MCF 10A (cell line): Measurements from ENCODE around the gene GFM1. TPM values are rescaled to one million over a fixed set of nuclear protein-coding genes. Genes with fewer than 3 reads are reported as not detected.

ENCODE experiments used
- BruUV-seq: library from RNA; stranded (reverse); fragments of 400-500 nt; replicated peaks from 2 replicates; lab custom pipeline; 2021; lab: Mats Ljungman, UMichigan
- CTCF ChIA-PET: fragments of 300-600 bp; sonication (Branson Sonifier 250); formaldehyde crosslinking; extraction: SDS; loops from one replicate; lab custom pipeline; 2021; ENCODE audit warnings: antibody characterized with exemption, inconsistent platforms; lab: Yijun Ruan, JAX
- POLR2A ChIA-PET: fragments of 300-600, 350-650 bp; sonication (Branson Sonifier 250); formaldehyde crosslinking; extraction: SDS; loops from one replicate; lab custom pipeline; 2020; ENCODE audit warnings: antibody characterized with exemption, inconsistent platforms; lab: Yijun Ruan, JAX
- DNase-seq: peaks from one replicate; pipeline ENCODE4 v3.0.0-alpha.2; 2018; ENCODE audit not compliant: unreplicated experiment
- H3K27ac Mint-ChIP-seq: one replicate; pipeline ENCODE4 v1.8.0; 2022; ENCODE audit warnings: mild to moderate bottlenecking, low read depth, mixed read lengths; ENCODE audit not compliant: unreplicated experiment
- H3K27me3 Mint-ChIP-seq: one replicate; pipeline ENCODE4 v1.8.0; 2022; ENCODE audit warnings: mixed read lengths; ENCODE audit not compliant: insufficient read depth, unreplicated experiment
- H3K36me3 Mint-ChIP-seq: one replicate; pipeline ENCODE4 v1.8.0; 2022; ENCODE audit warnings: mild to moderate bottlenecking, moderate library complexity, mixed read lengths; ENCODE audit not compliant: insufficient read depth, unreplicated experiment
- H3K4me1 Mint-ChIP-seq: one replicate; pipeline ENCODE4 v1.8.0; 2022; ENCODE audit warnings: mixed read lengths; ENCODE audit not compliant: insufficient read depth, unreplicated experiment
- H3K4me3 Mint-ChIP-seq: one replicate; pipeline ENCODE4 v1.8.0; 2022; ENCODE audit warnings: mild to moderate bottlenecking, moderate library complexity, mixed read lengths; ENCODE audit not compliant: unreplicated experiment
- H3K9me3 Mint-ChIP-seq: one replicate; pipeline ENCODE4 v1.8.0; 2022; ENCODE audit warnings: mixed read lengths; ENCODE audit not compliant: unreplicated experiment
- intact Hi-C: fragments of 100-400 bp; cut with micrococcal nuclease; formaldehyde crosslinking; loops from 2 replicates; pipeline ENCODE4 v1.14.1; 2022
- total RNA-seq: library from RNA; stranded (reverse); gene quantifications from 2 replicates; pipeline ENCODE4 v1.2.3, GENCODE V29; 2022
- TF ChIP-seq, protein P1 (sequence below): fragments of 200-600 bp; IDR thresholded peaks from one replicate; pipeline ENCODE4 v1.8.0; 2022; ENCODE audit warnings: antibody characterized with exemption, mild to moderate bottlenecking; ENCODE audit not compliant: unreplicated experiment

Gene GFM1
- total RNA-seq, 1 experiment from 2014 or later: 53.9 TPM

DNA sequence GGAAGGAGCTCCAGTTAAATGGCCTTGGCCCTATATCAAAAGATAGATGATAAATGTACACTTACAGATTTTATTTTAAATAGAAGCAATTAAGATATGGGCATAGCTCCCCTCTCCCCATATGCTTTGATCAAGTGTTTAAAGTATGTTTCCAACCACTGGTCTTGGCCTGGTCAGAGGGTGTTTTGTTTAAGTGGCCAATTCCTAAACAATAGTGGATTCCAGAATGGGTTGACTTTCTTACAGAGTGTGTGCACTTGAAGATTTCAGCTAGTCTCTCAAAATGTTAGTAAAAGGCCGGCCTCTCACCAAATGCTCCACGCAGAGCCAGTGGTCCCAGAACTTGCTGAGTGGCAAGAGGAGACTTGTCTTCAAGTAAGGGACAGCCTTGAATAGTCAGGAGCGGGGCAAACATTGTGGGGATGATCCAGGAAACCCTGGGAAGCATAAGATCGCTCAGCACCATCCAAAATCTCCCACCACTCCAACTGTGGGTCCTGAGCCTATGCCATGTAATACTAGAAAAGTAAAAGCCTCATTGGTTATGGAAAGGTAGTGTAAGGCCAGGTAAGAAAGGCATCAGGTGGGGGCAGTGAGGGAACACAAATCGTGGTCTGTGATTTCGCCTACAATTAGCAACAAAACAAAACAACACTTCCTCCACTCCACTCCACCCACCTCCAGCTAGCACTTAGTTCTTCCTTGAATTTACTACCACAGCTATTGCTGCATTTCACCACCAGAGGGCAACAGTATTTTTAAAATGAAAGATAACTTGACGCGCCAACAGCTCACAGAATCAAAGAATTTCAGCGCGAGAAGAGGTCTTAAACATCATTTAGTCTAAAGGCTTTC, 83.1 kb downstream of the GFM1 start:
- no peaks in the 10 kb centered on the region for H3K9me3 Mint-ChIP-seq
- H3K4me1 Mint-ChIP-seq: peaks cover 11% of the 10 kb centered on the region
- ChIA-PET CTCF (interaction anchor here (0.7 to 7.2 kb wide), 43 partner anchors 9 to 1217 kb away, joined by 3 to 238 read pairs (median 5); partner anchors contain the start of genes GFM1 and MFSD1), POLR2A (interaction anchor here (0.6 to 3.4 kb wide), 8 partner anchors 62 to 1080 kb away, joined by 3 to 13 read pairs (median 3); partner anchors contain the start of gene MFSD1)
- BruUV-seq: no TSS peak
- no peaks in the 10 kb centered on the region for H3K36me3 Mint-ChIP-seq
- H3K4me3 Mint-ChIP-seq: peak overlapping the region; percentile 38
- peak; percentile 72 for DNase-seq
- intact Hi-C loops: loop anchor here (1.0 to 5.0 kb wide), 3 partner anchors 55 to 70 kb away; partner anchors contain the start of gene LXN
- H3K27ac Mint-ChIP-seq: no peak overlapping the region
- TF ChIP-seq, protein P1, sequence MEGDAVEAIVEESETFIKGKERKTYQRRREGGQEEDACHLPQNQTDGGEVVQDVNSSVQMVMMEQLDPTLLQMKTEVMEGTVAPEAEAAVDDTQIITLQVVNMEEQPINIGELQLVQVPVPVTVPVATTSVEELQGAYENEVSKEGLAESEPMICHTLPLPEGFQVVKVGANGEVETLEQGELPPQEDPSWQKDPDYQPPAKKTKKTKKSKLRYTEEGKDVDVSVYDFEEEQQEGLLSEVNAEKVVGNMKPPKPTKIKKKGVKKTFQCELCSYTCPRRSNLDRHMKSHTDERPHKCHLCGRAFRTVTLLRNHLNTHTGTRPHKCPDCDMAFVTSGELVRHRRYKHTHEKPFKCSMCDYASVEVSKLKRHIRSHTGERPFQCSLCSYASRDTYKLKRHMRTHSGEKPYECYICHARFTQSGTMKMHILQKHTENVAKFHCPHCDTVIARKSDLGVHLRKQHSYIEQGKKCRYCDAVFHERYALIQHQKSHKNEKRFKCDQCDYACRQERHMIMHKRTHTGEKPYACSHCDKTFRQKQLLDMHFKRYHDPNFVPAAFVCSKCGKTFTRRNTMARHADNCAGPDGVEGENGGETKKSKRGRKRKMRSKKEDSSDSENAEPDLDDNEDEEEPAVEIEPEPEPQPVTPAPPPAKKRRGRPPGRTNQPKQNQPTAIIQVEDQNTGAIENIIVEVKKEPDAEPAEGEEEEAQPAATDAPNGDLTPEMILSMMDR: peak; percentile 47
- H3K27me3 Mint-ChIP-seq: no peaks in the 10 kb centered on the region

DNA sequence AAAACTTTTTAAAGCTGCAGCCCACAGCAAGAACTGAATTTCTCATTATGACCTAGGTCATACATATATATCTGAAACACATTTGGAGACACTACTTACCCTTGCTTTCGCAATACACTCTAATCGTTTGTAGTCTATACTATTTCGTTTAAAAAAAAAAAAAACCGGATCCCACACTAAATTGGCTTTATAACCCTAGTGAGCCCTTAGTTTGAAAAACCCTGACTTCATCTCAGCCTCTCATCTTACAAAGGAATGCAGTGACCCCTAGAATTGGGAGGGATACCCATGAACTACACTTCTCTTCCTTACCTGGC, 83.7 kb downstream of the GFM1 start:
- ChIA-PET POLR2A (interaction anchor here (0.6 to 3.4 kb wide), 8 partner anchors 62 to 1079 kb away, joined by 3 to 13 read pairs (median 3); partner anchors contain the start of gene MFSD1), CTCF (interaction anchor here (0.7 to 7.2 kb wide), 34 partner anchors 9 to 918 kb away, joined by 3 to 238 read pairs (median 6); partner anchors contain the start of genes GFM1 and MFSD1)
- TF ChIP-seq, protein P1: no peak
- BruUV-seq: no TSS peak
- intact Hi-C loops: loop anchor here (5.0 kb wide), 2 partner anchors 56 to 71 kb away; partner anchors contain the start of gene LXN
- Mint-ChIP-seq H3K27me3 (no peaks in the 10 kb centered on the region), H3K36me3 (no peaks in the 10 kb centered on the region), H3K27ac (no peak overlapping the region), H3K4me3 (peak overlapping the region; percentile 38), H3K9me3 (no peaks in the 10 kb centered on the region), H3K4me1 (peaks cover 11% of the 10 kb centered on the region)
- DNase-seq: no peak

DNA sequence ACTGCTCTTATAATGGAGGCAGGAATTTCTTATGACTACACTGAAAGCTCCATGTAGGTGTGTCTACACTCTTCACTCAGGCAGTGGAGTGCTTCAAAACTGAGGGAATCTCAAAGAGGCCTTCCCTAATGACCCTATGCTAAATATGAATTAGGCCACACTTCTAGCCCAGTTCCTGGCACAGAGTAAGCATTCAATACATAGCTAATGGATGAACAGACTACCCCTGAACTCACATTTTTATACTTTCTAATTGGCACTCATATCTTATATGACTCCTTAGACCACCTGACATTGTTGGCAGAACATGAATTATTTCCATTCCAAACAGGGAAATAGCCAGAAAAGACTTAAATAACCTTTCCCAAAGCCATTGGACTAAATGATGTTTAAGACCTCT, 84.5 kb downstream of the GFM1 start:
- Mint-ChIP-seq H3K27ac (no peak overlapping the region), H3K4me3 (no peak overlapping the region), H3K36me3 (no peaks in the 10 kb centered on the region), H3K4me1 (peaks cover 11% of the 10 kb centered on the region), H3K9me3 (no peaks in the 10 kb centered on the region), H3K27me3 (no peaks in the 10 kb centered on the region)
- intact Hi-C loops: loop anchor here (5.0 kb wide), 2 partner anchors 57 to 72 kb away; partner anchors contain the start of gene LXN
- POLR2A ChIA-PET: interaction anchor here (0.6 to 3.4 kb wide), 4 partner anchors 11 to 66 kb away, joined by 3 to 13 read pairs (median 4); no protein-coding TSS in a partner anchor
- no TSS peak for BruUV-seq
- CTCF ChIA-PET: interaction anchor here (0.5 to 7.2 kb wide), 14 partner anchors 8 to 1079 kb away, joined by 3 to 238 read pairs (median 10); no protein-coding TSS in a partner anchor
- no peak for DNase-seq
- TF ChIP-seq, protein P1: no peak

DNA sequence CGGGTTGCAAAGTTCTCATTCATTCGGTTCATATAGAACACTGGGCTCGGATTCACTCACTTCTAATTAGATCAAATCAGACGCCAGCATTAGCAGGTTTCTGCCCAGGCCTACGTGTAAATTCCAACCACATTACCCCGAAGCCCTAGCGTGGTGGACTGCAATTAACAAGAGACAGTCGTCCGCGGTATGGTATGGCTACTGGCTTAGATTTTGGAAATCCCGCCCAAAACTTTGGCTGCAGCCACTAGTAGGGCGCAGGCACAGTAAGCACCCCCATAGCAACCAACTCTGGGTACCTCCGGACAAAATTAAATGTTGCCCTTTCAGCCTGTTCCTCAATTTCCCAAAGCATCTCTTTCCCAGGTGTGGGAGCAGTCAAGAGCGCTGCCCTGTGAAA, 87.2 kb downstream of the GFM1 start:
- ChIA-PET CTCF (interaction anchor here (7.2 kb wide), 1 partner anchor 59 kb away, joined by 238 read pairs; no protein-coding TSS in a partner anchor), POLR2A (no interaction called here)
- no peak for DNase-seq
- no peaks in the 10 kb centered on the region for H3K36me3 Mint-ChIP-seq
- H3K4me1 Mint-ChIP-seq: no peaks in the 10 kb centered on the region
- no peak overlapping the region for H3K27ac Mint-ChIP-seq
- H3K4me3 Mint-ChIP-seq: peak overlapping the region; percentile 64
- TF ChIP-seq, protein P1: no peak
- no peaks in the 10 kb centered on the region for H3K27me3 Mint-ChIP-seq
- intact Hi-C loops: no loop called here
- BruUV-seq: no TSS peak
- no peaks in the 10 kb centered on the region for H3K9me3 Mint-ChIP-seq
